Astrocyte (in vitro differentiated cells and primary cell): ENCODE results near the gene MYO15B. TPM values are rescaled to one million over a fixed set of nuclear protein-coding genes. Genes with fewer than 3 reads are reported as not detected.

ENCODE experiments used
- DNase-seq: peaks from one replicate; pipeline ENCODE4 v3.0.0-alpha.2; 2010; ENCODE audit warnings: low read depth
- FAIRE-seq: peaks from 2 replicates; lab custom pipeline; 2011; peaks lifted over from hg19 to GRCh38; lab: Jason Lieb, UNC
- H2AFZ ChIP-seq: 2 replicates; pipeline ENCODE4 v1.6.0; 2012; ENCODE audit warnings: low read depth, low read length, inconsistent platforms
- H3K27ac ChIP-seq: 2 replicates; pipeline ENCODE4 v1.5.1; 2011; ENCODE audit warnings: low read depth, low read length, inconsistent platforms
- H3K27me3 ChIP-seq: 2 replicates; pipeline ENCODE4 v1.6.0; 2011; ENCODE audit warnings: low read length, inconsistent platforms; ENCODE audit not compliant: insufficient read depth
- H3K36me3 ChIP-seq: 2 replicates; pipeline ENCODE4 v1.5.1; 2011; ENCODE audit warnings: low read length, inconsistent platforms; ENCODE audit not compliant: insufficient read depth
- H3K4me1 ChIP-seq: 2 replicates; pipeline ENCODE4 v1.5.1; 2011; ENCODE audit warnings: low read length, inconsistent platforms; ENCODE audit not compliant: insufficient read depth
- H3K4me2 ChIP-seq: 2 replicates; pipeline ENCODE4 v1.6.0; 2012; ENCODE audit warnings: low read length, inconsistent platforms
- H3K4me3 ChIP-seq: 2 replicates; pipeline ENCODE4 v1.5.1; 2011; ENCODE audit warnings: low read depth, mild to moderate bottlenecking, low read length, inconsistent platforms; ENCODE audit not compliant: insufficient read depth
- H3K79me2 ChIP-seq: 2 replicates; pipeline ENCODE4 v1.6.0; 2012; ENCODE audit warnings: mild to moderate bottlenecking, low read length, inconsistent platforms; ENCODE audit not compliant: insufficient read depth
- H3K9ac ChIP-seq: 2 replicates; pipeline ENCODE4 v1.6.0; 2012; ENCODE audit warnings: mild to moderate bottlenecking, low read length, inconsistent platforms
- H3K9me3 ChIP-seq: 2 replicates; pipeline ENCODE4 v1.5.1; 2012; ENCODE audit warnings: low read depth, mild to moderate bottlenecking, low read length, inconsistent platforms; ENCODE audit not compliant: insufficient read depth
- H4K20me1 ChIP-seq: 2 replicates; pipeline ENCODE4 v1.6.0; 2012; ENCODE audit warnings: low read length, inconsistent platforms; ENCODE audit not compliant: insufficient read depth
- H3K27ac Mint-ChIP-seq: one replicate; pipeline ENCODE4 v1.8.0; 2021; ENCODE audit warnings: mild to moderate bottlenecking, mixed read lengths; ENCODE audit not compliant: unreplicated experiment
- H3K27me3 Mint-ChIP-seq: one replicate; pipeline ENCODE4 v1.8.0; 2021; ENCODE audit warnings: low read depth, mixed read lengths; ENCODE audit not compliant: unreplicated experiment
- H3K36me3 Mint-ChIP-seq: one replicate; pipeline ENCODE4 v1.8.0; 2021; ENCODE audit warnings: low read depth, mixed read lengths; ENCODE audit not compliant: unreplicated experiment
- H3K4me1 Mint-ChIP-seq: one replicate; pipeline ENCODE4 v1.8.0; 2021; ENCODE audit warnings: low read depth, mixed read lengths; ENCODE audit not compliant: unreplicated experiment
- H3K4me3 Mint-ChIP-seq: one replicate; pipeline ENCODE4 v1.8.0; 2021; ENCODE audit warnings: mild to moderate bottlenecking, moderate library complexity, mixed read lengths; ENCODE audit not compliant: unreplicated experiment
- H3K9me3 Mint-ChIP-seq: one replicate; pipeline ENCODE4 v1.8.0; 2021; ENCODE audit warnings: mild to moderate bottlenecking, mixed read lengths; ENCODE audit not compliant: unreplicated experiment
- EZH2 ChIP-seq: IDR thresholded peaks from 2 replicates; pipeline ENCODE4 v1.6.1; 2012; ENCODE audit warnings: mild to moderate bottlenecking, low read length, inconsistent platforms; ENCODE audit not compliant: insufficient read depth
- total RNA-seq: library from RNA; stranded (reverse); gene quantifications from 2 replicates; pipeline ENCODE4 v1.2.1, GENCODE V29; 2021
- TF ChIP-seq, protein P1 (sequence below): IDR thresholded peaks from 2 replicates; pipeline ENCODE4 v1.5.1; 2011; ENCODE audit warnings: low read depth, mild to moderate bottlenecking, inconsistent platforms, low read length, moderate library complexity; ENCODE audit not compliant: insufficient read depth

Gene MYO15B
- total RNA-seq, 1 donor from 2014 or later = 3.5 TPM

- no peak overlapping the region for H3K27ac Mint-ChIP-seq
- H3K4me2 ChIP-seq = no peak overlapping the region
- H3K9me3 Mint-ChIP-seq = no peaks in the 10 kb centered on the region
- no peak overlapping the region for H2AFZ ChIP-seq
- DNase-seq (no peak), FAIRE-seq (no peak)
- no peaks in the 10 kb centered on the region for H3K36me3 ChIP-seq
- peaks cover 3% of the 10 kb centered on the region for H4K20me1 ChIP-seq
- H3K4me3 ChIP-seq = no peak overlapping the region
- no peak overlapping the region for H3K27ac ChIP-seq
- H3K4me1 Mint-ChIP-seq = peaks cover 12% of the 10 kb centered on the region
- TF ChIP-seq, protein P1, sequence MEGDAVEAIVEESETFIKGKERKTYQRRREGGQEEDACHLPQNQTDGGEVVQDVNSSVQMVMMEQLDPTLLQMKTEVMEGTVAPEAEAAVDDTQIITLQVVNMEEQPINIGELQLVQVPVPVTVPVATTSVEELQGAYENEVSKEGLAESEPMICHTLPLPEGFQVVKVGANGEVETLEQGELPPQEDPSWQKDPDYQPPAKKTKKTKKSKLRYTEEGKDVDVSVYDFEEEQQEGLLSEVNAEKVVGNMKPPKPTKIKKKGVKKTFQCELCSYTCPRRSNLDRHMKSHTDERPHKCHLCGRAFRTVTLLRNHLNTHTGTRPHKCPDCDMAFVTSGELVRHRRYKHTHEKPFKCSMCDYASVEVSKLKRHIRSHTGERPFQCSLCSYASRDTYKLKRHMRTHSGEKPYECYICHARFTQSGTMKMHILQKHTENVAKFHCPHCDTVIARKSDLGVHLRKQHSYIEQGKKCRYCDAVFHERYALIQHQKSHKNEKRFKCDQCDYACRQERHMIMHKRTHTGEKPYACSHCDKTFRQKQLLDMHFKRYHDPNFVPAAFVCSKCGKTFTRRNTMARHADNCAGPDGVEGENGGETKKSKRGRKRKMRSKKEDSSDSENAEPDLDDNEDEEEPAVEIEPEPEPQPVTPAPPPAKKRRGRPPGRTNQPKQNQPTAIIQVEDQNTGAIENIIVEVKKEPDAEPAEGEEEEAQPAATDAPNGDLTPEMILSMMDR = no peak
- TF ChIP-seq EZH2 = no peak
- H3K9ac ChIP-seq = no peak overlapping the region
- peaks cover 14% of the 10 kb centered on the region for H3K36me3 Mint-ChIP-seq
- peaks cover 8% of the 10 kb centered on the region for H3K4me1 ChIP-seq
- no peak overlapping the region for H3K4me3 Mint-ChIP-seq
- H3K9me3 ChIP-seq = no peaks in the 10 kb centered on the region
- H3K27me3 ChIP-seq = no peaks in the 10 kb centered on the region
- no peaks in the 10 kb centered on the region for H3K79me2 ChIP-seq
- no peaks in the 10 kb centered on the region for H3K27me3 Mint-ChIP-seq
These were observed 55.4 kb downstream of the MYO15B start for GRCh38 chr17:75642784-75643642.

DNA sequence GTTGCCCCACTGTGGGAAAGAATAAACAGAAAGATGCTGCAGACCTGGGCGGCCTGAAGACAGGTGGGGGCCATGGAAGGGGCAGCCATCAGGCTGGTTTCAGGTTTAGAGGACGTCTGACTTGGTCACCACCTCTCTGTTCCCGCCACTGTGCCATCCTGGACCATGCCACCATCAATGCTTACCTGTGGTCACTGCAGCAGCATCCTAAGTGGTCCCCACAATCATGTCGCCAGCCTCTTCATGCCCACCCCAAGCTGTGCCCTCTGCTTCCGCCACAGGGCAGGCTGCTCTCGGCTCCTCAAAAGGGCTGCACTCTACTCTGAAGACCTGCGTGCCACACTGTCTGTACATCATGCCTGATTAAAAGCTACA lies 56.0 kb downstream of the MYO15B start:
- Mint-ChIP-seq H3K36me3 (peaks cover 13% of the 10 kb centered on the region), H3K4me1 (peaks cover 12% of the 10 kb centered on the region), H3K27me3 (no peaks in the 10 kb centered on the region), H3K9me3 (no peaks in the 10 kb centered on the region), H3K27ac (no peak overlapping the region), H3K4me3 (no peak overlapping the region)
- Histone ChIP-seq H3K36me3 (no peaks in the 10 kb centered on the region), H2AFZ (no peak overlapping the region), H4K20me1 (peaks cover 3% of the 10 kb centered on the region), H3K79me2 (no peaks in the 10 kb centered on the region), H3K4me3 (no peak overlapping the region), H3K27ac (no peak overlapping the region), H3K4me1 (peaks cover 8% of the 10 kb centered on the region), H3K27me3 (no peaks in the 10 kb centered on the region), H3K9ac (no peak overlapping the region), H3K4me2 (no peak overlapping the region), H3K9me3 (no peaks in the 10 kb centered on the region)
- no peak for FAIRE-seq
- TF ChIP-seq, protein P1 = no peak
- no peak for TF ChIP-seq EZH2
- DNase-seq = no peak

GRCh38 chr17:75645501-75645888 lies 57.9 kb downstream of the MYO15B start:
- Mint-ChIP-seq H3K9me3 (no peaks in the 10 kb centered on the region), H3K27ac (peak overlapping the region; percentile 90), H3K27me3 (no peaks in the 10 kb centered on the region), H3K36me3 (peaks cover 16% of the 10 kb centered on the region), H3K4me3 (no peak overlapping the region), H3K4me1 (peaks cover 12% of the 10 kb centered on the region)
- Histone ChIP-seq H3K4me3 (no peak overlapping the region), H2AFZ (no peak overlapping the region), H3K9ac (no peak overlapping the region), H3K9me3 (no peaks in the 10 kb centered on the region), H3K27me3 (no peaks in the 10 kb centered on the region), H3K79me2 (no peaks in the 10 kb centered on the region), H3K27ac (no peak overlapping the region), H3K36me3 (peaks cover 3% of the 10 kb centered on the region), H3K4me2 (no peak overlapping the region), H4K20me1 (peaks cover 3% of the 10 kb centered on the region), H3K4me1 (peaks cover 8% of the 10 kb centered on the region)
- TF ChIP-seq, protein P1 = no peak
- TF ChIP-seq EZH2 = no peak
- DNase-seq = peak; percentile 56
- FAIRE-seq = no peak
